Endometrial microvascular endothelial cells (primary cell): Measurements from ENCODE around the gene STARD9. TPM values are rescaled to one million over a fixed set of nuclear protein-coding genes. Genes with fewer than 3 reads are reported as not detected.

Experiments used
- in situ Hi-C: cut with HindIII; loops from 2 replicates; pipeline ENCODE4 v1.10.0; 2017; ENCODE audit warnings: low sequenced_read_pairs, low pct_unique_long_range_greater_than_20kb; ENCODE audit errors: inconsistent ontology term
- total RNA-seq: library from RNA; depleted of rRNA; stranded (reverse); fragments of >200 nt; gene quantifications from one replicate; pipeline ENCODE4 v1.2.3, GENCODE V29; 2015; ENCODE audit errors: inconsistent ontology term

The STARD9 gene
- total RNA-seq, 1 donor from 2014 or later, result 3.2 TPM

GRCh38 chr15:42681119-42681518, 105.7 kb downstream of the STARD9 start:
- in situ Hi-C loops, result no loop called here

GRCh38 chr15:42686281-42686680, 110.9 kb downstream of the STARD9 start:
- in situ Hi-C loops, result no loop called here

- in situ Hi-C loops, result no loop called here
Observed at GRCh38 chr15:42687740-42688139, 112.3 kb downstream of the STARD9 start.

GRCh38 chr15:42688301-42688700, 112.9 kb downstream of the STARD9 start:
- in situ Hi-C loops, result no loop called here

GRCh38 chr15:42691308-42691707, 115.9 kb downstream of the STARD9 start:
- in situ Hi-C loops, result no loop called here

GRCh38 chr15:42691770-42692169, 116.4 kb downstream of the STARD9 start:
- in situ Hi-C loops, result no loop called here

- in situ Hi-C loops, result no loop called here
Observed at GRCh38 chr15:42692536-42692935, 117.1 kb downstream of the STARD9 start.

- in situ Hi-C loops, result no loop called here
Observed at GRCh38 chr15:42692997-42693396, 117.6 kb downstream of the STARD9 start.

- in situ Hi-C loops, result no loop called here
Observed at GRCh38 chr15:42693496-42693895, 118.1 kb downstream of the STARD9 start.

- in situ Hi-C loops, result no loop called here
Observed at GRCh38 chr15:42693942-42694341, 118.5 kb downstream of the STARD9 start.

GRCh38 chr15:42694398-42694797, 119.0 kb downstream of the STARD9 start:
- in situ Hi-C loops, result no loop called here

- in situ Hi-C loops, result no loop called here
Observed at GRCh38 chr15:42695527-42696071, 120.2 kb downstream of the STARD9 start.

- in situ Hi-C loops, result no loop called here
Observed at GRCh38 chr15:42696626-42697025, 121.2 kb downstream of the STARD9 start.

- in situ Hi-C loops, result no loop called here
Observed at GRCh38 chr15:42704492-42704926, 129.1 kb downstream of the STARD9 start.

GRCh38 chr15:42705336-42705735, 129.9 kb downstream of the STARD9 start:
- in situ Hi-C loops, result no loop called here

- in situ Hi-C loops, result no loop called here
Observed at GRCh38 chr15:42707068-42707467, 131.7 kb downstream of the STARD9 start.

GRCh38 chr15:42707873-42708544, 132.6 kb downstream of the STARD9 start:
- in situ Hi-C loops, result no loop called here

GRCh38 chr15:42710662-42711061, 135.3 kb downstream of the STARD9 start:
- in situ Hi-C loops, result no loop called here

- in situ Hi-C loops, result no loop called here
Observed at GRCh38 chr15:42711746-42712145, 136.3 kb downstream of the STARD9 start.

- in situ Hi-C loops, result no loop called here
Observed at GRCh38 chr15:42712584-42712983, 137.2 kb downstream of the STARD9 start.

- in situ Hi-C loops, result no loop called here
Observed at GRCh38 chr15:42716125-42716524, 140.7 kb downstream of the STARD9 start.
